HG03439 (cell line): ENCODE results near the gene FGB.

Source experiments
- ATAC-seq: cut with Tn5 transposase; IDR thresholded peaks from one replicate; pipeline ENCODE4 v1.9.1; 2021; ENCODE audit warnings: mild to moderate bottlenecking, moderate library complexity; ENCODE audit not compliant: unreplicated experiment

FGB gene

GRCh38 chr4:154565704-154566103 lies 2.9 kb downstream of the FGB start:
- no peak for ATAC-seq

GRCh38 chr4:154566639-154567204 lies 3.9 kb downstream of the FGB start:
- ATAC-seq: no peak

- no peak for ATAC-seq
These were observed 6.2 kb downstream of the FGB start for GRCh38 chr4:154569028-154569427.

- ATAC-seq: no peak
These were observed 6.8 kb downstream of the FGB start for GRCh38 chr4:154569584-154569983.

GRCh38 chr4:154573190-154573870 lies 10.5 kb downstream of the FGB start:
- ATAC-seq: no peak

GRCh38 chr4:154574311-154574710 lies 11.5 kb downstream of the FGB start:
- no peak for ATAC-seq

- ATAC-seq: no peak
These were observed 14.5 kb downstream of the FGB start for GRCh38 chr4:154577324-154577723.

- ATAC-seq: no peak
These were observed 16.1 kb downstream of the FGB start for GRCh38 chr4:154578919-154579318.

- ATAC-seq: no peak
These were observed 17.1 kb downstream of the FGB start for GRCh38 chr4:154579927-154580326.

- ATAC-seq: no peak
These were observed 19.9 kb downstream of the FGB start for GRCh38 chr4:154582723-154583122.

GRCh38 chr4:154583230-154583629 lies 20.4 kb downstream of the FGB start:
- no peak for ATAC-seq

- ATAC-seq: no peak
These were observed 20.9 kb downstream of the FGB start for GRCh38 chr4:154583677-154584076.

GRCh38 chr4:154584259-154584658 lies 21.4 kb downstream of the FGB start:
- ATAC-seq: no peak

- no peak for ATAC-seq
These were observed 22.7 kb downstream of the FGB start for GRCh38 chr4:154585369-154586018.

- no peak for ATAC-seq
These were observed 23.7 kb downstream of the FGB start for GRCh38 chr4:154586296-154587033.

GRCh38 chr4:154588198-154588597 lies 25.4 kb downstream of the FGB start:
- no peak for ATAC-seq

GRCh38 chr4:154589296-154590197 lies 26.7 kb downstream of the FGB start:
- ATAC-seq: no peak

GRCh38 chr4:154590329-154591006 lies 27.7 kb downstream of the FGB start, which contains the start of gene FGA:
FGA (minus strand) TSS chr4:154590742; CDS start chr4:154590687, 55 bp downstream.
- ATAC-seq: no peak

- no peak for ATAC-seq
These were observed 29.1 kb downstream of the FGB start for GRCh38 chr4:154591890-154592289.

- ATAC-seq: no peak
These were observed 31.1 kb downstream of the FGB start for GRCh38 chr4:154593868-154594267.
